ENCODE measurements around the gene ACY1.

DNA sequence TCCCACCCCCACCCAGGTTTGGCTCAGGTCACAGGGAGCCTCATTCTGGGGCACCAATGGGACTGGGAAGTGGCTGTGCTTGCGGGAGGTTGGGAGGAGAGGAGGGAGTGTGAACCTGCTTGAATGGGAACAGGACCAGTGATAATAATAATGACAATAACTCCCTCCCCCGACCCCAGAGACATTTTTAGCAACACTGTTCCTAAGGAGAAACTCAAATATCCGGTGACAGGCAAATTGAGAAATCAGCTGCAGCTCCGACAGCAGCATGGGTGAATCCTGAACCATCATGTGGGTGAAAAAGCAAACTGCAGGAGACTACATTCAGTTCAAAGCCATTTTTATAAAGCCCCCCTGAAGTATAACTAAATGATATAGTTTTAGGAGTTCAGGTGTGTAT, 24.0 kb downstream of the ACY1 start:
- no peak for TF ChIP-seq EP300 (IDR thresholded peaks at IDR 0.05; ENCODE audit: low read depth)
- TF ChIP-seq, protein P1, sequence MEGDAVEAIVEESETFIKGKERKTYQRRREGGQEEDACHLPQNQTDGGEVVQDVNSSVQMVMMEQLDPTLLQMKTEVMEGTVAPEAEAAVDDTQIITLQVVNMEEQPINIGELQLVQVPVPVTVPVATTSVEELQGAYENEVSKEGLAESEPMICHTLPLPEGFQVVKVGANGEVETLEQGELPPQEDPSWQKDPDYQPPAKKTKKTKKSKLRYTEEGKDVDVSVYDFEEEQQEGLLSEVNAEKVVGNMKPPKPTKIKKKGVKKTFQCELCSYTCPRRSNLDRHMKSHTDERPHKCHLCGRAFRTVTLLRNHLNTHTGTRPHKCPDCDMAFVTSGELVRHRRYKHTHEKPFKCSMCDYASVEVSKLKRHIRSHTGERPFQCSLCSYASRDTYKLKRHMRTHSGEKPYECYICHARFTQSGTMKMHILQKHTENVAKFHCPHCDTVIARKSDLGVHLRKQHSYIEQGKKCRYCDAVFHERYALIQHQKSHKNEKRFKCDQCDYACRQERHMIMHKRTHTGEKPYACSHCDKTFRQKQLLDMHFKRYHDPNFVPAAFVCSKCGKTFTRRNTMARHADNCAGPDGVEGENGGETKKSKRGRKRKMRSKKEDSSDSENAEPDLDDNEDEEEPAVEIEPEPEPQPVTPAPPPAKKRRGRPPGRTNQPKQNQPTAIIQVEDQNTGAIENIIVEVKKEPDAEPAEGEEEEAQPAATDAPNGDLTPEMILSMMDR (IDR thresholded peaks at IDR 0.05) = no peak
- TF ChIP-seq POLR2A (IDR thresholded peaks at IDR 0.05) = no peak
- no peak for TF ChIP-seq POLR2AphosphoS5 (IDR thresholded peaks at IDR 0.05)
